GM18868 (cell line): Measurements from ENCODE around the gene ALDH3A1.
"Not testable (repeated sequence)": the region's sequence is repeated elsewhere in the genome, so short reads cannot be mapped to it uniquely, and the experiment has no call there.

Experiments used
- ATAC-seq: cut with Tn5 transposase; IDR thresholded peaks from one replicate; pipeline ENCODE4 v1.9.1; 2021; ENCODE audit warnings: mild to moderate bottlenecking, moderate library complexity; ENCODE audit not compliant: unreplicated experiment

The ALDH3A1 gene

GRCh38 chr17:19747829-19748806 is at the start of gene ALDH3A1:
Gene ALDH3A1, minus strand, starts transcription at chr17:19748298. Its CDS starts 3,169 bp downstream, at chr17:19745129.
- no peak for ATAC-seq

GRCh38 chr17:19796457-19796856 is 48.4 kb upstream of the ALDH3A1 start:
- no peak for ATAC-seq

GRCh38 chr17:19791918-19792550 is 43.9 kb upstream of the ALDH3A1 start:
- no peak for ATAC-seq

GRCh38 chr17:19787733-19788357 is 39.7 kb upstream of the ALDH3A1 start:
- no peak for ATAC-seq

GRCh38 chr17:19785854-19786253 is 37.8 kb upstream of the ALDH3A1 start:
- no peak for ATAC-seq

GRCh38 chr17:19781488-19782458 is 33.7 kb upstream of the ALDH3A1 start:
- ATAC-seq, result no peak

- ATAC-seq, result no peak
Observed at GRCh38 chr17:19780846-19781245, 32.7 kb upstream of the ALDH3A1 start.

- no peak for ATAC-seq
Observed at GRCh38 chr17:19773534-19773933, 25.4 kb upstream of the ALDH3A1 start.

- ATAC-seq, result no peak
Observed at GRCh38 chr17:19771971-19772630, 24.0 kb upstream of the ALDH3A1 start.

GRCh38 chr17:19770985-19771735 is 23.1 kb upstream of the ALDH3A1 start:
- no peak for ATAC-seq

GRCh38 chr17:19769946-19770652 is 22.0 kb upstream of the ALDH3A1 start:
- ATAC-seq, result no peak

- ATAC-seq, result no peak
Observed at GRCh38 chr17:19768046-19768782, 20.1 kb upstream of the ALDH3A1 start.

GRCh38 chr17:19766421-19767270 is 18.5 kb upstream of the ALDH3A1 start:
- peak; percentile 69 for ATAC-seq

GRCh38 chr17:19766016-19766415 is 17.9 kb upstream of the ALDH3A1 start:
- ATAC-seq, result no peak

- not testable (repeated sequence) for ATAC-seq
Observed at GRCh38 chr17:19763991-19764390, 15.9 kb upstream of the ALDH3A1 start.

GRCh38 chr17:19763416-19763815 is 15.3 kb upstream of the ALDH3A1 start:
- no peak for ATAC-seq

GRCh38 chr17:19762515-19762961 is 14.4 kb upstream of the ALDH3A1 start:
- ATAC-seq, result no peak
